Measurements from ENCODE around the gene CCL25. TPM values are rescaled to one million over a fixed set of nuclear protein-coding genes. Genes with fewer than 3 reads are reported as not detected.

Gene CCL25
- total RNA-seq, 1 experiment from 2014 or later, result not detected

GRCh38 chr19:8084152-8084551, 31.6 kb downstream of the CCL25 start:
- BruUV-seq (replicated peaks), result no TSS peak
- Histone ChIP-seq H3K9ac (ENCODE audit: low read length) (no peak overlapping the region), H3K27ac (ENCODE audit: low read length) (no peak overlapping the region), H3K79me2 (ENCODE audit: low read length) (no peaks in the 10 kb centered on the region), H3K9me3 (ENCODE audit: low read length) (no peaks in the 10 kb centered on the region), H3K4me2 (ENCODE audit: low read length) (no peak overlapping the region), H3K4me1 (ENCODE audit: insufficient read depth, low read length) (peaks cover 10% of the 10 kb centered on the region), H3F3A (ENCODE audit: low read length, unreplicated experiment) (no peaks in the 10 kb centered on the region), H3K27me3 (ENCODE audit: low read length) (no peaks in the 10 kb centered on the region), H2AFZ (ENCODE audit: low read length) (no peak overlapping the region), H3K4me3 (ENCODE audit: low read length) (no peak overlapping the region), H3K9me2 (replicated peaks; ENCODE audit: low read length) (no peaks in the 10 kb centered on the region), H3K36me3 (ENCODE audit: low read depth, low read length) (no peaks in the 10 kb centered on the region), H4K20me1 (ENCODE audit: low read length) (no peaks in the 10 kb centered on the region)
- ChIA-PET POLR2A (ENCODE audit: unreplicated experiment) (no interaction called here), CTCF (no interaction called here)
- ATAC-seq (no peak), DNase-seq (no peak)
- no peak for TF ChIP-seq EZH2 (IDR thresholded peaks at IDR 0.05; ENCODE audit: low read length, unreplicated experiment)
- TF ChIP-seq CTCF (conservative IDR thresholded peaks at IDR 0.05; ENCODE audit: low read depth, low read length), result no peak
- no peak for TF ChIP-seq EZH2phosphoT487 (IDR thresholded peaks at IDR 0.05; ENCODE audit: borderline replicate concordance, low read length)
- intact Hi-C loops (cut with micrococcal nuclease), result no loop called here

DNA sequence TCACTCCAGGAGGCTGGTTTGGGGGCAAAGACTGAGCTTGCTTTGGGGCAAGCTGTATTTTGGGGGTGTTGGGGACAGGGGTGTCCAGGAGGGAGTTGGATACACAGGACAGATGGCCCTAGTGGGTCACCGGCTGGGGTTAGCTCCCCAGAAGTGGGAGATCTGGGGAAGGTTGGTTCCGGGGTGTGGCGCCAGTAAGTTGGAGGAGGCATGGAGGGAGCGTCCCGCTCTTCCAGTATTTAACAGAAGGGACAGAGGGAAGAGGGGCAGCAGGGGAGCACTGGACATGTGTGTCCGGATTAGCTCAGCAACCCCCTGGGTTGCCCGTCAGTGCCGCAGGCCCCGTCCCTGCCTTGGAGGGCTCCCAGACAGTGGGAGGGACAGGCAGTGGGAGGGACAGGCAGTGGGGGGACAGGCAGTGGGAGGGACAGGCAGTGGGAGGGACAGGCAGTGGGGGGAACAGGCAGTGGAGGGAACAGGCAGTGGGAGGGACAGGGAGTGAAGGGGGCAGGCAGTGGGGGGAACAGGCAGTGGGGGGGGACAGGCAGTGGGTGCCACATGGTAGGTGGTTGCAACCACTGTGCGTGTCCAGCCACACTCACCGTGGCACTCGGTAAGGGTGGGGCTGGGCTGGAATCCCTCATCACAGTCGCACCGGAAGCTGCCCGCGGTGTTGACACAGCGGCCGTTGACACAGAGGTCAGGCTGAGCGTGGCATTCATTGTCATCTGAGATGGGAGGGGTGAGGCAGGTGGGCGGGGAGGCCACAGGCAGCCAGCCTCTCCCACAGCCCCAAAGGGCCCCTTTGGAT, 33.2 kb downstream of the CCL25 start:
- Histone ChIP-seq H3K9me3 (ENCODE audit: low read length) (no peaks in the 10 kb centered on the region), H3K4me2 (ENCODE audit: low read length) (peak overlapping the region; percentile 34; the same call in 1 of the 2 replicates), H2AFZ (ENCODE audit: low read length) (no peak overlapping the region; the same call in 1 of the 2 replicates), H3K4me3 (ENCODE audit: low read length) (no peak overlapping the region), H3K36me3 (ENCODE audit: low read depth, low read length) (no peaks in the 10 kb centered on the region), H3F3A (ENCODE audit: low read length, unreplicated experiment) (no peaks in the 10 kb centered on the region), H3K27ac (ENCODE audit: low read length) (no peak overlapping the region), H3K9ac (ENCODE audit: low read length) (no peak overlapping the region), H3K27me3 (ENCODE audit: low read length) (no peaks in the 10 kb centered on the region), H3K9me2 (replicated peaks; ENCODE audit: low read length) (no peaks in the 10 kb centered on the region), H4K20me1 (ENCODE audit: low read length) (no peaks in the 10 kb centered on the region), H3K79me2 (ENCODE audit: low read length) (no peaks in the 10 kb centered on the region), H3K4me1 (ENCODE audit: insufficient read depth, low read length) (peaks cover 10% of the 10 kb centered on the region)
- no peak for TF ChIP-seq CTCF (conservative IDR thresholded peaks at IDR 0.05; ENCODE audit: low read depth, low read length)
- CTCF ChIA-PET, result no interaction called here
- no TSS peak for BruUV-seq (replicated peaks)
- ATAC-seq, result peak; percentile 78
- DNase-seq, result peak; percentile 77
- intact Hi-C loops (cut with micrococcal nuclease), result no loop called here
- POLR2A ChIA-PET (ENCODE audit: unreplicated experiment), result no interaction called here

DNA sequence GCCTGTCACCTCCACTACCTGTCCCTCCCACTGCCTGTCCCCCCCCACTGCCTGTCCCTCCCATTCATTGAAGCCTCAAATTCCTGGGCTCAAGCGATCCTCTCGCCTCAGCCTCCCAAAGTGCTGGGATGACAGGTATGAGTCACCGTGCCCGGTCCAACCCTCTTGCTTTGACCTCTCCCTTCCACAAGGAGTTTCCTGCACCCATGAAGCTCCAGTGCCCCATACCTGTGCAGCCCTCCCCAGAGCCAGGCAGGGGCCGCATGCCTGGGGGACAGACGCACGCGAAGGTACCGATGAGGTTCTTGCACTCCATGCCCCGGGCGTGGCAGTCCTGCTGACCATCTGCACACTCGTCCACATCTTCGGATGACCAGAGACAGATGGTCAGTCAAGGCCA, 34.3 kb downstream of the CCL25 start:
- Histone ChIP-seq H3K4me1 (ENCODE audit: insufficient read depth, low read length) (peaks cover 10% of the 10 kb centered on the region), H3K27ac (ENCODE audit: low read length) (no peak overlapping the region), H3K79me2 (ENCODE audit: low read length) (no peaks in the 10 kb centered on the region), H3K4me3 (ENCODE audit: low read length) (no peak overlapping the region), H3K9ac (ENCODE audit: low read length) (no peak overlapping the region), H2AFZ (ENCODE audit: low read length) (no peak overlapping the region), H3K9me2 (replicated peaks; ENCODE audit: low read length) (no peaks in the 10 kb centered on the region), H3K27me3 (ENCODE audit: low read length) (no peaks in the 10 kb centered on the region), H3F3A (ENCODE audit: low read length, unreplicated experiment) (no peaks in the 10 kb centered on the region), H3K9me3 (ENCODE audit: low read length) (no peaks in the 10 kb centered on the region), H3K4me2 (ENCODE audit: low read length) (no peak overlapping the region), H4K20me1 (ENCODE audit: low read length) (no peaks in the 10 kb centered on the region), H3K36me3 (ENCODE audit: low read depth, low read length) (no peaks in the 10 kb centered on the region)
- ChIA-PET POLR2A (ENCODE audit: unreplicated experiment) (no interaction called here), CTCF (no interaction called here)
- TF ChIP-seq EZH2phosphoT487 (IDR thresholded peaks at IDR 0.05; ENCODE audit: borderline replicate concordance, low read length) (no peak), EZH2 (IDR thresholded peaks at IDR 0.05; ENCODE audit: low read length, unreplicated experiment) (no peak), CTCF (conservative IDR thresholded peaks at IDR 0.05; ENCODE audit: low read depth, low read length) (no peak)
- no peak for ATAC-seq
- intact Hi-C loops (cut with micrococcal nuclease), result no loop called here
- no TSS peak for BruUV-seq (replicated peaks)
- no peak for DNase-seq
